ENCODE results near the gene SPECC1L. TPM values are rescaled to one million over a fixed set of nuclear protein-coding genes. Genes with fewer than 3 reads are reported as not detected.

Gene SPECC1L
- total RNA-seq, 4 donors from 2014 or later = 50.4 to 125 (median 68.0) TPM

- in situ Hi-C loops (cut with MboI; ENCODE audit: low pct_ligation_motif_present in 1 of 4, low pct_unique_long_range_greater_than_20kb in 1 of 4, low sequenced_read_pairs in 3 of 4) (no loop called here), intact Hi-C loops (cut with DNase I; ENCODE audit: low total_unique reads) (no loop called here)
- no peak for DNase-seq
- H3K4me1 ChIP-seq = no peaks in the 10 kb centered on the region
- WGBS, 2 donors (ENCODE audit: low coverage in 1 of 2) = 60 to 72% methylated on average over 6 to 10 of the region's 10 CpGs
- no peaks in the 10 kb centered on the region for H3K9me3 ChIP-seq
- H3K27me3 ChIP-seq = no peaks in the 10 kb centered on the region
- H3K4me3 ChIP-seq = no peak overlapping the region
- H3K36me3 ChIP-seq = no peaks in the 10 kb centered on the region
- no peak overlapping the region for H3K27ac ChIP-seq
- TF ChIP-seq, protein P1, sequence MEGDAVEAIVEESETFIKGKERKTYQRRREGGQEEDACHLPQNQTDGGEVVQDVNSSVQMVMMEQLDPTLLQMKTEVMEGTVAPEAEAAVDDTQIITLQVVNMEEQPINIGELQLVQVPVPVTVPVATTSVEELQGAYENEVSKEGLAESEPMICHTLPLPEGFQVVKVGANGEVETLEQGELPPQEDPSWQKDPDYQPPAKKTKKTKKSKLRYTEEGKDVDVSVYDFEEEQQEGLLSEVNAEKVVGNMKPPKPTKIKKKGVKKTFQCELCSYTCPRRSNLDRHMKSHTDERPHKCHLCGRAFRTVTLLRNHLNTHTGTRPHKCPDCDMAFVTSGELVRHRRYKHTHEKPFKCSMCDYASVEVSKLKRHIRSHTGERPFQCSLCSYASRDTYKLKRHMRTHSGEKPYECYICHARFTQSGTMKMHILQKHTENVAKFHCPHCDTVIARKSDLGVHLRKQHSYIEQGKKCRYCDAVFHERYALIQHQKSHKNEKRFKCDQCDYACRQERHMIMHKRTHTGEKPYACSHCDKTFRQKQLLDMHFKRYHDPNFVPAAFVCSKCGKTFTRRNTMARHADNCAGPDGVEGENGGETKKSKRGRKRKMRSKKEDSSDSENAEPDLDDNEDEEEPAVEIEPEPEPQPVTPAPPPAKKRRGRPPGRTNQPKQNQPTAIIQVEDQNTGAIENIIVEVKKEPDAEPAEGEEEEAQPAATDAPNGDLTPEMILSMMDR (IDR thresholded peaks at IDR 0.05) = no peak
- TF ChIP-seq EP300 (IDR thresholded peaks at IDR 0.05; ENCODE audit: low read depth) (no peak), POLR2A (IDR thresholded peaks at IDR 0.05) (no peak), POLR2AphosphoS5 (IDR thresholded peaks at IDR 0.05) (no peak)
These were observed 189.9 kb downstream of the SPECC1L start for GRCh38 chr22:24460418-24461089.

GRCh38 chr22:24463071-24463760 is 192.6 kb downstream of the SPECC1L start:
- intact Hi-C loops (cut with DNase I; ENCODE audit: low total_unique reads) = no loop called here
- H3K27ac ChIP-seq = no peak overlapping the region

DNA sequence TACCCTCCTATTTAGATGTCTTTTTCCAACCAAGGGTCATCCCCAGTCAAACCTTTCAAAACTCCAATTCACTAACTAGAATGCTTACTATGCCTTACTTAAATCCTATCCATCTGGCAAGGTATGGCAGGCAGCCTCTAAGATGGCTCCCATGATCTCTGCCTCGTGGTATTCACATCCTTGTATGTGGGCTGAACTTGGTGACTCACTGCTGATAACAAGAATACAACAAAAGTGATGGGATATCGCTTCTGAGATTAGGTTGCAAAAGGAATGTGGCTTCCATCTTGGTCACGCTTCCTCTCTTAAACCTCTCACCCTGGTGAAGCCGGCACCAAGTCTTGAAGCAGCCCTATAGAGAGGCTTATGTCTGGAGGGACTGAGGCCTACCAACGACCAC is 194.9 kb downstream of the SPECC1L start:
- WGBS, 2 donors (ENCODE audit: low coverage in 1 of 2) = 49 to 80% methylated on average over 2 to 5 of the region's 5 CpGs
- intact Hi-C loops (cut with DNase I; ENCODE audit: low total_unique reads) = no loop called here
- in situ Hi-C loops (cut with MboI; ENCODE audit: low pct_ligation_motif_present in 1 of 4, low pct_unique_long_range_greater_than_20kb in 1 of 4, low sequenced_read_pairs in 3 of 4) = no loop called here
- no peak overlapping the region for H3K27ac ChIP-seq
- TF ChIP-seq, protein P1 (IDR thresholded peaks at IDR 0.05) = no peak
- TF ChIP-seq POLR2A (IDR thresholded peaks at IDR 0.05) (no peak), POLR2AphosphoS5 (IDR thresholded peaks at IDR 0.05) (no peak), EP300 (IDR thresholded peaks at IDR 0.05; ENCODE audit: low read depth) (no peak)
- peaks cover 0 to 14% (median 5%) of the 10 kb centered on the region in 4 donors for H3K4me1 ChIP-seq
- H3K27me3 ChIP-seq = no peaks in the 10 kb centered on the region
- no peak for DNase-seq
- H3K9me3 ChIP-seq = no peaks in the 10 kb centered on the region
- no peak overlapping the region for H3K4me3 ChIP-seq
- H3K36me3 ChIP-seq = no peaks in the 10 kb centered on the region

More at GRCh38 chr22:24463071-24463760, 192.6 kb downstream of the SPECC1L start:
- H3K4me1 ChIP-seq = peaks cover 0 to 14% (median 5%) of the 10 kb centered on the region in 4 donors
- DNase-seq = no peak
- H3K27me3 ChIP-seq = no peaks in the 10 kb centered on the region
- no peak overlapping the region for H3K4me3 ChIP-seq
- in situ Hi-C loops (cut with MboI; ENCODE audit: low pct_ligation_motif_present in 1 of 4, low pct_unique_long_range_greater_than_20kb in 1 of 4, low sequenced_read_pairs in 3 of 4) = no loop called here
- H3K9me3 ChIP-seq = no peaks in the 10 kb centered on the region
- 82% methylated on average over 6 of the region's 6 CpGs; no CpG with 5 or more reads in 1 of the 2 donors for WGBS, 2 donors (ENCODE audit: low coverage in 1 of 2)
- H3K36me3 ChIP-seq = no peaks in the 10 kb centered on the region
- no peak for TF ChIP-seq POLR2AphosphoS5 (IDR thresholded peaks at IDR 0.05)
- TF ChIP-seq POLR2A (IDR thresholded peaks at IDR 0.05) = no peak
- no peak for TF ChIP-seq EP300 (IDR thresholded peaks at IDR 0.05; ENCODE audit: low read depth)
- TF ChIP-seq, protein P1 (IDR thresholded peaks at IDR 0.05) = no peak

DNA sequence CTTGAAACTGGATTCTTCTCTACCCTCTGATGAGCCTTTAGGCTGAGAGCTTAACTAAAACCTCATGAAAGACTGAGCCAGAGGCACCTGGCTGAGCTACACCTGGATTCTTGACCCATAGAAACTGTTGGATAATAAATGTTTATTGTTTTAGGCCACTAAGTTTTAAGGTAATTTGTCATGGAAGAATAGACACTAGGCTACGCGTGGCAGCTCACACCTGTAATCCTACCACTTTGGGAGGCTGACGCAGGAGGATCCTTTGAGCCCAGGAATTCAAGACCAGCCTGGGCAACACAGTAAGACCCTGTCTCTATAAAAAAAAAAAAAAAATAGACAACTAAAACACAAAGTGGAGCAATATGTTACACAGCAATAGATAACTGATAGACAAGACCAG is 195.3 kb downstream of the SPECC1L start:
- no peak overlapping the region for H3K27ac ChIP-seq
- H3K36me3 ChIP-seq = no peaks in the 10 kb centered on the region
- intact Hi-C loops (cut with DNase I; ENCODE audit: low total_unique reads) = no loop called here
- H3K4me1 ChIP-seq = peaks cover 0 to 14% (median 5%) of the 10 kb centered on the region in 4 donors
- in situ Hi-C loops (cut with MboI; ENCODE audit: low pct_ligation_motif_present in 1 of 4, low pct_unique_long_range_greater_than_20kb in 1 of 4, low sequenced_read_pairs in 3 of 4) = no loop called here
- no peak for TF ChIP-seq POLR2A (IDR thresholded peaks at IDR 0.05)
- TF ChIP-seq POLR2AphosphoS5 (IDR thresholded peaks at IDR 0.05) = no peak
- TF ChIP-seq EP300 (IDR thresholded peaks at IDR 0.05; ENCODE audit: low read depth) = no peak
- TF ChIP-seq, protein P1 (IDR thresholded peaks at IDR 0.05) = no peak
- H3K4me3 ChIP-seq = no peak overlapping the region
- no peaks in the 10 kb centered on the region for H3K27me3 ChIP-seq
- no peaks in the 10 kb centered on the region for H3K9me3 ChIP-seq
- 87 to 89% methylated on average over 3 of the region's 3 CpGs for WGBS, 2 donors (ENCODE audit: low coverage in 1 of 2)
- DNase-seq = no peak
